Activated CD8-positive, alpha-beta memory T cell treated with anti-CD3 and anti-CD28 coated beads for 4 hours (primary cell): ENCODE measurements around the gene TNRC18.

Experiments
- DNase-seq, 2 donors: peaks; one replicate each; pipeline ENCODE4 v3.0.0-alpha.2; 2020; ENCODE audit warnings: low read depth in 2 of 2

TNRC18 gene

GRCh38 chr7:5450549-5451327, 27.1 kb upstream of the TNRC18 start:
- peak; percentile 13 for DNase-seq

- DNase-seq, result no peak
These were observed 24.9 kb upstream of the TNRC18 start for GRCh38 chr7:5448378-5449037.

- DNase-seq, result no peak
These were observed 22.5 kb upstream of the TNRC18 start for GRCh38 chr7:5445981-5446594.

GRCh38 chr7:5443678-5444077, 20.0 kb upstream of the TNRC18 start:
- DNase-seq, result no peak

- DNase-seq, result no peak
These were observed 19.2 kb upstream of the TNRC18 start for GRCh38 chr7:5442757-5443305.

- no peak for DNase-seq
These were observed 18.3 kb upstream of the TNRC18 start for GRCh38 chr7:5441840-5442503.

- no peak for DNase-seq
These were observed 16.2 kb upstream of the TNRC18 start for GRCh38 chr7:5439572-5440496.

GRCh38 chr7:5439209-5439571, 15.6 kb upstream of the TNRC18 start:
- DNase-seq, result no peak

GRCh38 chr7:5437987-5438386, 14.4 kb upstream of the TNRC18 start:
- DNase-seq, result no peak

GRCh38 chr7:5437348-5437892, 13.8 kb upstream of the TNRC18 start:
- no peak for DNase-seq

GRCh38 chr7:5436003-5436678, 12.5 kb upstream of the TNRC18 start:
- no peak for DNase-seq

GRCh38 chr7:5435291-5436002, 11.8 kb upstream of the TNRC18 start:
- DNase-seq, result no peak

- DNase-seq, result no peak
These were observed 9.5 kb upstream of the TNRC18 start for GRCh38 chr7:5433181-5433580.

- no peak for DNase-seq
These were observed 9.1 kb upstream of the TNRC18 start for GRCh38 chr7:5432691-5433090.

- no peak for DNase-seq
These were observed 8.0 kb upstream of the TNRC18 start for GRCh38 chr7:5431560-5432015.

- no peak for DNase-seq
These were observed 6.9 kb upstream of the TNRC18 start for GRCh38 chr7:5430612-5430947.

GRCh38 chr7:5429857-5430611, 6.4 kb upstream of the TNRC18 start:
- DNase-seq, result no peak

GRCh38 chr7:5429253-5429856, 5.7 kb upstream of the TNRC18 start:
- no peak for DNase-seq
